HUDEP-2 (cell line): Measurements from ENCODE around the gene HELT.
A peak's percentile ranks its signal among the peaks of the same experiment; 100 is the strongest.
"Not testable (repeated sequence)": the region's sequence is repeated elsewhere in the genome, so short reads cannot be mapped to it uniquely, and the experiment has no call there.

Source experiments
- DNase-seq, 76 experiments: peaks; one replicate each; lab custom pipeline; 2025; ENCODE audit not compliant: unreplicated experiment in 76 of 76; lab: John Stamatoyannopoulos, UW

HELT gene

GRCh38 chr4:185035284-185035683, 17.0 kb downstream of the HELT start:
- DNase-seq: no peak

- DNase-seq: no peak
Observed at GRCh38 chr4:185036019-185036418, 17.7 kb downstream of the HELT start.

GRCh38 chr4:185036842-185037241, 18.6 kb downstream of the HELT start:
- no peak for DNase-seq

- peak in 61 of 76 experiments; percentile 2 to 67 (median 27) for DNase-seq
Observed at GRCh38 chr4:185039508-185040273, 21.4 kb downstream of the HELT start.

- no peak for DNase-seq
Observed at GRCh38 chr4:185040523-185040922, 22.2 kb downstream of the HELT start.

- DNase-seq: not testable (repeated sequence)
Observed at GRCh38 chr4:185050286-185050685, 32.0 kb downstream of the HELT start.

- not testable (repeated sequence) for DNase-seq
Observed at GRCh38 chr4:185051283-185051682, 33.0 kb downstream of the HELT start.

- DNase-seq: no peak
Observed at GRCh38 chr4:185053746-185054145, 35.5 kb downstream of the HELT start.

- DNase-seq: no peak
Observed at GRCh38 chr4:185054272-185054671, 36.0 kb downstream of the HELT start.

GRCh38 chr4:185054886-185055285, 36.6 kb downstream of the HELT start:
- no peak for DNase-seq

- DNase-seq: no peak
Observed at GRCh38 chr4:185061610-185062009, 43.3 kb downstream of the HELT start.

GRCh38 chr4:185062606-185063005, 44.3 kb downstream of the HELT start:
- no peak for DNase-seq

GRCh38 chr4:185066179-185066578, 47.9 kb downstream of the HELT start:
- no peak for DNase-seq

GRCh38 chr4:185068837-185069236, 50.5 kb downstream of the HELT start:
- no peak for DNase-seq
